Upper lobe of left lung (tissue), 6 donors: ENCODE data around the gene F7. TPM values are rescaled to one million over a fixed set of nuclear protein-coding genes. Genes with fewer than 3 reads are reported as not detected.

Experiments used
- ATAC-seq, 2 donors: fragments of 200-7000 bp; cut with Tn5 transposase; one replicate each; pipeline ENCODE4 v1.9.1; 2022; ENCODE audit warnings: mild to moderate bottlenecking in 2 of 2, moderate library complexity in 2 of 2; ENCODE audit not compliant: low FRiP score in 2 of 2
- DNase-seq, 2 donors: peaks; one replicate each; pipeline ENCODE4 v3.0.0-alpha.2; 2019 to 2020
- H3K27ac ChIP-seq, 4 donors: fragments of 200-600 bp; sonication (generic); one replicate each; pipeline ENCODE4 v1.5.1; 2016 to 2019
- H3K27me3 ChIP-seq, 4 donors: fragments of 200-600 bp; sonication (generic); one replicate each; pipeline ENCODE4 v1.5.1; 2017 to 2019
- H3K36me3 ChIP-seq, 4 donors: fragments of 200-600 bp; sonication (generic); one replicate each; pipeline ENCODE4 v1.5.1; 2016 to 2019
- H3K4me1 ChIP-seq, 4 donors: fragments of 200-600 bp; sonication (generic); one replicate each; pipeline ENCODE4 v1.5.1; 2018 to 2019
- H3K4me3 ChIP-seq, 4 donors: fragments of 200-600 bp; sonication (generic); one replicate each; pipeline ENCODE4 v1.5.1; 2017 to 2019; ENCODE audit warnings: mild to moderate bottlenecking in 2 of 4, moderate library complexity in 1 of 4
- H3K9me3 ChIP-seq, 4 donors: fragments of 200-600 bp; sonication (generic); one replicate each; pipeline ENCODE4 v1.5.1; 2018 to 2019
- EP300 ChIP-seq, 4 donors: sonication (generic); formaldehyde crosslinking; IDR thresholded peaks; one replicate each; pipeline ENCODE4 v1.5.1; 2017; ENCODE audit warnings: antibody characterized with exemption in 4 of 4, control low read depth in 2 of 4
- POLR2A ChIP-seq, 4 donors: fragments of 450-650 bp; IDR thresholded peaks; one replicate each; pipeline ENCODE4 v1.5.1; 2016 to 2017; ENCODE audit warnings: antibody characterized with exemption in 4 of 4, mild to moderate bottlenecking in 2 of 4
- POLR2AphosphoS5 ChIP-seq, 2 donors: sonication (generic); formaldehyde crosslinking; IDR thresholded peaks; one replicate each; pipeline ENCODE4 v1.5.1; 2017; ENCODE audit warnings: antibody characterized with exemption in 2 of 2
- WGBS, 2 donors: methylation state at CpG; one replicate each; pipeline ENCODE4 v1.1.5; 2017 to 2018; 5-methylcytosine and 5-hydroxymethylcytosine counted together
- total RNA-seq, 6 donors: library from RNA; depleted of rRNA in 4 of 6; stranded (reverse); fragments of >200 nt in 4 of 6; gene quantifications; one replicate each; pipeline versions ENCODE4 v1.1.0 to v1.2.1, GENCODE V29; 2016 to 2021
- TF ChIP-seq, protein P1 (sequence below), 6 experiments: fragments of 450-650 bp in 4 of 6; fragments of 200-600 bp in 2 of 6; sonication (generic) in 2 of 6; IDR thresholded peaks; one replicate each; pipeline ENCODE4 v1.5.1; 2016 to 2019; ENCODE audit warnings: antibody characterized with exemption in 6 of 6
- donor health status: DM: no; HTN: no; CAD: no; lungs with moderate emphysema.
- donor health status: DM: no; HTN: yes; CAD: no; lungs with severe emphysema.

The F7 gene
- total RNA-seq, 6 donors from 2014 or later = 0.20 TPM; not detected in 5

DNA sequence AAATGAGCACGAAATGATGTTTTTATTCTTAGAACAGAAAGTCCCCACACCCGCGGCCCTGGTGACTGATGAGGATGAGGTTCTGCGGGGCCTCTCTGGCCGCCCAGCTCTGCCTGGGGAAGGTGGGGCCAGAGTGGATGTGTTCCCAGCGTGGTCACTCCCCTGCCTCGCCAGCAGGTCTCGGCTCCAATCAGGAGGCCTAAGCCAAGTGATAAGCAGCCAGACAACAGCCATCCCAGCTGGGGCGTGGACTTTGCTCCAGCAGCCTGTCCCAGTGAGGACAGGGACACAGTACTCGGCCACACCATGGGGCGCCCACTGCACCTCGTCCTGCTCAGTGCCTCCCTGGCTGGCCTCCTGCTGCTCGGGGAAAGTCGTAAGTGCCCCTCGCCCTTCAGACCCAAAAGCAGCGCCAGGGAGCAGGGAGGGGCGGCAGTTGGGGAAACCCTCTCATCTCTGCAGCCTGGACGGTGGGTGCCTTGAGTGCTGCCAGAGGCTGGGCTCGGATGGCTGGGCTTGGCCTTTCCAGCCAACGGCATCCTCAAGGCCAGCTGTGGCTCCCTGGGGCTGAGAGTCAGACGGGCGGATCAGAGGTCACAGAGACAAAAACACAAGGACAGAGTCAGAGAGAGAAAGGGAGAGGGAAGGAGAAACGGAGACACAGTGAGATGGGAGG is 17.1 kb downstream of the F7 start, which contains the start of gene F10:
TSS of gene F10 (plus strand) at position 250 of the 676 bp plus-strand sequence. CDS start at position 307, 57 bp downstream.
- H3K9me3 ChIP-seq = no peaks in the 10 kb centered on the region
- H3K27ac ChIP-seq = peak within 1 kb of the TSS; percentile 51 to 79 (median 73)
- TF ChIP-seq EP300 (IDR thresholded peaks at IDR 0.05) = no peak
- TF ChIP-seq, protein P1, sequence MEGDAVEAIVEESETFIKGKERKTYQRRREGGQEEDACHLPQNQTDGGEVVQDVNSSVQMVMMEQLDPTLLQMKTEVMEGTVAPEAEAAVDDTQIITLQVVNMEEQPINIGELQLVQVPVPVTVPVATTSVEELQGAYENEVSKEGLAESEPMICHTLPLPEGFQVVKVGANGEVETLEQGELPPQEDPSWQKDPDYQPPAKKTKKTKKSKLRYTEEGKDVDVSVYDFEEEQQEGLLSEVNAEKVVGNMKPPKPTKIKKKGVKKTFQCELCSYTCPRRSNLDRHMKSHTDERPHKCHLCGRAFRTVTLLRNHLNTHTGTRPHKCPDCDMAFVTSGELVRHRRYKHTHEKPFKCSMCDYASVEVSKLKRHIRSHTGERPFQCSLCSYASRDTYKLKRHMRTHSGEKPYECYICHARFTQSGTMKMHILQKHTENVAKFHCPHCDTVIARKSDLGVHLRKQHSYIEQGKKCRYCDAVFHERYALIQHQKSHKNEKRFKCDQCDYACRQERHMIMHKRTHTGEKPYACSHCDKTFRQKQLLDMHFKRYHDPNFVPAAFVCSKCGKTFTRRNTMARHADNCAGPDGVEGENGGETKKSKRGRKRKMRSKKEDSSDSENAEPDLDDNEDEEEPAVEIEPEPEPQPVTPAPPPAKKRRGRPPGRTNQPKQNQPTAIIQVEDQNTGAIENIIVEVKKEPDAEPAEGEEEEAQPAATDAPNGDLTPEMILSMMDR (IDR thresholded peaks at IDR 0.05) = no peak
- TF ChIP-seq POLR2A (IDR thresholded peaks at IDR 0.05) = peak in 1 of 4 donors; percentile 21
- peak in 1 of 2 donors; percentile 42 for TF ChIP-seq POLR2AphosphoS5 (IDR thresholded peaks at IDR 0.05)
- peak; percentile 24 to 87 for ATAC-seq
- H3K27me3 ChIP-seq = no peaks in the 10 kb centered on the region
- no peaks in the 10 kb centered on the region for H3K4me1 ChIP-seq
- peak; percentile 41 to 73 for DNase-seq
- no peaks in the 10 kb centered on the region for H3K36me3 ChIP-seq
- WGBS, 2 donors = 51 to 60% methylated on average over 16 to 21 of the region's 23 CpGs
- peak within 1 kb of the TSS in 3 of 4 donors; percentile 23 to 40 (median 27) for H3K4me3 ChIP-seq

DNA sequence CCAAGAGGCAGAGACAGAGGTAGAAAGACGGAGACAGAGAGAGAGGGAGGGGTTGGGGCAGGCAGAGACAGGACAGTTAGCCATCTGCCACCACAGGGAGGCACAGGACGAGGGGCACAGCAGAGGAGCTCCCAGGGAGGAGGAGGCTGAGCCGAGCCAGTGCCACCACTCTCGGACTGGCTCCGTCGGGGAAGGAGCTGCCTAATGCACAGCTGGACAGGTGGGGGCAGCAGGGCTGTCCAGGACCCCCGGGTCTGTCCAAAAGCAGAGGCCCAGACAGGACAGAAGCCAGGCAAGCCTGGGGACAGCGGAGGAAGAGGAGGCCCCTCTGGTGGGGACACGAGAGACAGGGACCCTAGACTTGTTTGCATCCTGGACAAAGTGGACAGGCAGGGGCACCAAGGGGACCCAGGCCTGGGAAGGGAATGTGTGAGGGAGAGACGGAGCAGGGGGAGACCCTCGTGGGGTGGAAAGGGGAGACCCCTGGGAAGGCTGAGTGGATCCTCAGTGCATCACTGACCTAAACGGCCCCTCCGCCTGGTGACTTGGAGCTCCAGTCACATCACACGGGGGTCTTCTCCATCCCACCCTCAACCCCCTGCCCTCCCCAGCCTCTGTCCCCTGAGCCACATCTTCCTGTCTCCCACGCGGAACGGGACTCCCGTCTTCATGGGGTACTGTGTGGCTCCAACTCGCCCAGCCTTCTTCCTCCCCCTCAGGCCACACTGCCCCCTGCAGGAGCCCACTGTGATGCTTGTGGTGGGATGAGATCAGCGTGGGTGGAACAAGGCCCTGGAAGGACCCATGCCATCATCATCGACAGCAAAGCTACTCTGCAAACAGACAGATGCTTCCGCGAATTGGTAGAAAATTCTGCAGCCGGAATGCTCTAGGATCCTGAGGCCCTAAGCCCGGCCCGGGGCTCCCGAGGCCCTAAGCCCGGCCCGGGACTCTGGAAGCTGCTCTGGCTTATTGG is 17.9 kb downstream of the F7 start:
- DNase-seq = no peak
- 72 to 85% methylated on average over 21 to 29 of the region's 29 CpGs for WGBS, 2 donors
- no peaks in the 10 kb centered on the region for H3K9me3 ChIP-seq
- no peaks in the 10 kb centered on the region for H3K27me3 ChIP-seq
- H3K4me1 ChIP-seq = no peaks in the 10 kb centered on the region
- H3K36me3 ChIP-seq = no peaks in the 10 kb centered on the region
- no peak for TF ChIP-seq POLR2A (IDR thresholded peaks at IDR 0.05)
- TF ChIP-seq EP300 (IDR thresholded peaks at IDR 0.05) = no peak
- TF ChIP-seq, protein P1 (IDR thresholded peaks at IDR 0.05) = no peak
- TF ChIP-seq POLR2AphosphoS5 (IDR thresholded peaks at IDR 0.05) = no peak
- peak overlapping the region in 3 of 4 donors; percentile 27 to 67 (median 52) for H3K27ac ChIP-seq
- peak in 1 of 2 donors; percentile 47 for ATAC-seq
- peak overlapping the region in 3 of 4 donors; percentile 23 to 40 (median 27) for H3K4me3 ChIP-seq

DNA sequence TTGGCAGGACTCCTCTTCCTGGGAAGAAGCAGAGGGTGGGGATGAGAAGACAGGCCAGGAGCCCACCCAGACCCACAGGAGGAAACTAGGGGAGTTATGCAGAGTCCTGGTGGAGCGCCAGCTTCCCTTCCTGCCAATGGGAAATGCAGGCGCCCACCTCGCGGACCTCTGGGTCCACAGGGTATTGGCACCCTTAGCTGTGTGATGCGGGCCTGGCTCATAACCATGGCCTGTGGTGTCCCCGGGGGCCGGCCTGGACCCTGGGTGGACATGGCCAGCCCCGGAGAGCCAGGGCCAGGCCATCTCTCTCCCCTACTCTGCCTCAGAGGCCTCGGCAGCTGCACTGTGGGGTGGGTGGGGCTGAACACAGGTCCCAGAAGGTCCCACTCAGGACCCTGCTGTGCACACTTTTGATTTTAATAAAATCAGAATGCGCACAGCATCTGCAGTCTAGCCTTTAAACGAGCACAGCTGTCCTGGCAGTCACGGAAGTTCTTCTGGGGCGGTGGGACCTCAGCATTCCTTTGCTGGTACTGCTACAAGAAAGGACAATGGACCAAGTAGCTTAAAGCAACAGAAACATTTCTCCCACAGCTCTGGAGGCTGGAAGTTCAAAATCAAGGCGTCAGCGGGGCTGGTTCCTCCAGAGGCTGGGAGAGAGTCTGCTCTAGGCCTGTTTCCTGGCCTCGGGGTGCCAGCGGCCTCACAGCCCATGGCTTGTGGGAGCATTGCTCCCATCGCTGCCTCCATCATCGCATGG is 18.8 kb downstream of the F7 start:
- H3K36me3 ChIP-seq = no peaks in the 10 kb centered on the region
- 92 to 93% methylated on average over 13 to 19 of the region's 19 CpGs for WGBS, 2 donors
- no peaks in the 10 kb centered on the region for H3K9me3 ChIP-seq
- no peaks in the 10 kb centered on the region for H3K4me1 ChIP-seq
- no peaks in the 10 kb centered on the region for H3K27me3 ChIP-seq
- no peak overlapping the region for H3K27ac ChIP-seq
- DNase-seq (no peak), ATAC-seq (no peak)
- H3K4me3 ChIP-seq = no peak overlapping the region
- TF ChIP-seq POLR2A (IDR thresholded peaks at IDR 0.05) (no peak), POLR2AphosphoS5 (IDR thresholded peaks at IDR 0.05) (no peak), EP300 (IDR thresholded peaks at IDR 0.05) (no peak)
- TF ChIP-seq, protein P1 (IDR thresholded peaks at IDR 0.05) = no peak

DNA sequence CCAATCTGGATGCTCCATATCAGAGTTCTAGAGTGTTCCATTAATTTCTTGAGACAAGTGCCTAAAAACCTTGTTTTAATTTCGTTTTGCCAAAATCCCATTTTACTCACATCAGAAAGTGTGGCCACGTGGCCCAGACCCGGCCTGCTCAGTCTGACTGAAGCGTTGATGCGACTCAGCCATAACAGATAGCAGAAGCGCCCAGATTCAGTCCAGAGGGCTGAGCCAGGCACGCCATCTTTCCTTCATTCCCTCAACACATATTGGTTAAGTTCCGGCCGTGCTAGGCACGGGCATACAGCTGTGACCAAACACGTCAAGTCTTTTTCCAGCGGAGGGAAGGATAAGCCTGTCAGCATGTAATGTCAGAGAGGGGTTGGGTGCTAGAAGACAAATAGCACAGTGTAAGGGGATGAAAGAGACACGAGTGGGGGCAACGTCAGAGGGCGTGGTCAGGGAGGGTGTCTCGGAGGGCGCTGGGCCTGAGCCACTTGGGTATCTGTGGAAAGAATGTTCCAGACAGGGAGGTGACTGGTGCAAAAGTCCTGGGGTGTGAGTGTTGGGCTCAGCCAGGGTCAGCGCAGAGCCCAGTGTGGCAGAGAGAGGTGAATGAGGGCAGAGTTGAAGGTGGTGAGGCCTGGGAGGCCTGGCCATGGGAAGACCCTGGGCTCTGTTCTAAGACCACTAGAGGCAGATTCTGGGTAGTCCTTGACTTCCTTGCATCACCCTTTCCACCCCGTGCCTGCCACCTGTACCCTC is 20.1 kb downstream of the F7 start:
- H3K27ac ChIP-seq = no peak overlapping the region
- 91 to 93% methylated on average over 18 to 19 of the region's 19 CpGs for WGBS, 2 donors
- ATAC-seq (no peak), DNase-seq (peak in 1 of 2 donors; percentile 17)
- peaks cover 0 to 7% (median 2%) of the 10 kb centered on the region in 4 donors for H3K27me3 ChIP-seq
- H3K9me3 ChIP-seq = no peaks in the 10 kb centered on the region
- TF ChIP-seq, protein P1 (IDR thresholded peaks at IDR 0.05) = no peak
- TF ChIP-seq EP300 (IDR thresholded peaks at IDR 0.05) (no peak), POLR2AphosphoS5 (IDR thresholded peaks at IDR 0.05) (no peak), POLR2A (IDR thresholded peaks at IDR 0.05) (no peak)
- H3K4me1 ChIP-seq = peaks cover 0 to 7% (median 3%) of the 10 kb centered on the region in 4 donors
- no peaks in the 10 kb centered on the region for H3K36me3 ChIP-seq
- H3K4me3 ChIP-seq = no peak overlapping the region
